H1 (cell line): ENCODE measurements around the gene ADCK1.
"Not testable (repeated sequence)": the region's sequence is repeated elsewhere in the genome, so short reads cannot be mapped to it uniquely, and the experiment has no call there.

Source experiments
- ATF2 ChIP-seq: IDR thresholded peaks from 2 replicates; pipeline ENCODE4 v1.6.1; 2012; ENCODE audit warnings: low read length, inconsistent platforms
- GABPA ChIP-seq: IDR thresholded peaks from 2 replicates; pipeline ENCODE4 v1.6.1; 2011; ENCODE audit warnings: mild to moderate bottlenecking, low read length, moderate library complexity, borderline replicate concordance; ENCODE audit not compliant: insufficient read depth
- POLR2A ChIP-seq, 2 experiments: IDR thresholded peaks; 1 replicate in 1 of 2; 2 replicates in 1 of 2; pipeline ENCODE4 v1.6.1; 2011; ENCODE audit warnings: low read depth in 2 of 2, low read length in 2 of 2, mild to moderate bottlenecking in 2 of 2; ENCODE audit errors: control extremely low read depth in 1 of 2
- SIN3A ChIP-seq, 2 experiments: IDR thresholded peaks in 1 of 2; conservative IDR thresholded peaks in 1 of 2; 2 replicates each; pipeline ENCODE4 v1.6.1; 2011 to 2012; ENCODE audit warnings: low read length in 2 of 2, improper control_type of control experiment in 1 of 2, low read depth in 1 of 2, mild to moderate bottlenecking in 1 of 2
- SIX5 ChIP-seq: IDR thresholded peaks from 2 replicates; pipeline ENCODE4 v1.6.1; 2011; ENCODE audit warnings: mild to moderate bottlenecking, low read depth, low read length
- SP1 ChIP-seq: IDR thresholded peaks from 2 replicates; pipeline ENCODE4 v1.6.1; 2011; ENCODE audit warnings: low read depth, low read length
- TCF12 ChIP-seq: IDR thresholded peaks from 2 replicates; pipeline ENCODE4 v1.6.1; 2011; ENCODE audit warnings: low read depth, mild to moderate bottlenecking, low read length
- YY1 ChIP-seq: IDR thresholded peaks from 2 replicates; pipeline ENCODE4 v1.6.1; 2011; ENCODE audit warnings: low read depth, mild to moderate bottlenecking, low read length
- TF ChIP-seq, protein P1 (sequence below), 3 experiments: IDR thresholded peaks; 1 replicate in 2 of 3; 2 replicates in 1 of 3; pipeline versions ENCODE4 v1.5.1 to v1.6.1; 2011; ENCODE audit warnings: low read length in 3 of 3, mild to moderate bottlenecking in 3 of 3, inconsistent platforms in 2 of 3, low read depth in 1 of 3, moderate library complexity in 1 of 3; ENCODE audit not compliant: insufficient read depth in 1 of 3; ENCODE audit errors: control extremely low read depth in 1 of 3
- TF ChIP-seq, protein P2 (sequence below): fragments of 300-600 bp; sonication (generic); IDR thresholded peaks from 2 replicates; pipeline ENCODE4 v1.7.1; 2012; ENCODE audit warnings: low read length, moderate library complexity, mild to moderate bottlenecking, inconsistent platforms; ENCODE audit not compliant: insufficient replicate concordance

- TF ChIP-seq, protein P1, sequence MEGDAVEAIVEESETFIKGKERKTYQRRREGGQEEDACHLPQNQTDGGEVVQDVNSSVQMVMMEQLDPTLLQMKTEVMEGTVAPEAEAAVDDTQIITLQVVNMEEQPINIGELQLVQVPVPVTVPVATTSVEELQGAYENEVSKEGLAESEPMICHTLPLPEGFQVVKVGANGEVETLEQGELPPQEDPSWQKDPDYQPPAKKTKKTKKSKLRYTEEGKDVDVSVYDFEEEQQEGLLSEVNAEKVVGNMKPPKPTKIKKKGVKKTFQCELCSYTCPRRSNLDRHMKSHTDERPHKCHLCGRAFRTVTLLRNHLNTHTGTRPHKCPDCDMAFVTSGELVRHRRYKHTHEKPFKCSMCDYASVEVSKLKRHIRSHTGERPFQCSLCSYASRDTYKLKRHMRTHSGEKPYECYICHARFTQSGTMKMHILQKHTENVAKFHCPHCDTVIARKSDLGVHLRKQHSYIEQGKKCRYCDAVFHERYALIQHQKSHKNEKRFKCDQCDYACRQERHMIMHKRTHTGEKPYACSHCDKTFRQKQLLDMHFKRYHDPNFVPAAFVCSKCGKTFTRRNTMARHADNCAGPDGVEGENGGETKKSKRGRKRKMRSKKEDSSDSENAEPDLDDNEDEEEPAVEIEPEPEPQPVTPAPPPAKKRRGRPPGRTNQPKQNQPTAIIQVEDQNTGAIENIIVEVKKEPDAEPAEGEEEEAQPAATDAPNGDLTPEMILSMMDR (IDR thresholded peaks at IDR 0.05; ENCODE audit: control extremely low read depth in 1 of 3, insufficient read depth in 1 of 3, low read depth in 1 of 3, low read length in 3 of 3), result not testable (repeated sequence)
- not testable (repeated sequence) for TF ChIP-seq SIN3A (conservative IDR thresholded peaks at IDR 0.05 in 1 of 2, IDR thresholded peaks at IDR 0.05 in 1 of 2; ENCODE audit: low read depth in 1 of 2, low read length in 2 of 2); ATF2; GABPA; TCF12; YY1; POLR2A (IDR thresholded peaks at IDR 0.05; ENCODE audit: control extremely low read depth in 1 of 2, low read depth in 2 of 2, low read length in 2 of 2); SIX5; SP1
- TF ChIP-seq, protein P2, sequence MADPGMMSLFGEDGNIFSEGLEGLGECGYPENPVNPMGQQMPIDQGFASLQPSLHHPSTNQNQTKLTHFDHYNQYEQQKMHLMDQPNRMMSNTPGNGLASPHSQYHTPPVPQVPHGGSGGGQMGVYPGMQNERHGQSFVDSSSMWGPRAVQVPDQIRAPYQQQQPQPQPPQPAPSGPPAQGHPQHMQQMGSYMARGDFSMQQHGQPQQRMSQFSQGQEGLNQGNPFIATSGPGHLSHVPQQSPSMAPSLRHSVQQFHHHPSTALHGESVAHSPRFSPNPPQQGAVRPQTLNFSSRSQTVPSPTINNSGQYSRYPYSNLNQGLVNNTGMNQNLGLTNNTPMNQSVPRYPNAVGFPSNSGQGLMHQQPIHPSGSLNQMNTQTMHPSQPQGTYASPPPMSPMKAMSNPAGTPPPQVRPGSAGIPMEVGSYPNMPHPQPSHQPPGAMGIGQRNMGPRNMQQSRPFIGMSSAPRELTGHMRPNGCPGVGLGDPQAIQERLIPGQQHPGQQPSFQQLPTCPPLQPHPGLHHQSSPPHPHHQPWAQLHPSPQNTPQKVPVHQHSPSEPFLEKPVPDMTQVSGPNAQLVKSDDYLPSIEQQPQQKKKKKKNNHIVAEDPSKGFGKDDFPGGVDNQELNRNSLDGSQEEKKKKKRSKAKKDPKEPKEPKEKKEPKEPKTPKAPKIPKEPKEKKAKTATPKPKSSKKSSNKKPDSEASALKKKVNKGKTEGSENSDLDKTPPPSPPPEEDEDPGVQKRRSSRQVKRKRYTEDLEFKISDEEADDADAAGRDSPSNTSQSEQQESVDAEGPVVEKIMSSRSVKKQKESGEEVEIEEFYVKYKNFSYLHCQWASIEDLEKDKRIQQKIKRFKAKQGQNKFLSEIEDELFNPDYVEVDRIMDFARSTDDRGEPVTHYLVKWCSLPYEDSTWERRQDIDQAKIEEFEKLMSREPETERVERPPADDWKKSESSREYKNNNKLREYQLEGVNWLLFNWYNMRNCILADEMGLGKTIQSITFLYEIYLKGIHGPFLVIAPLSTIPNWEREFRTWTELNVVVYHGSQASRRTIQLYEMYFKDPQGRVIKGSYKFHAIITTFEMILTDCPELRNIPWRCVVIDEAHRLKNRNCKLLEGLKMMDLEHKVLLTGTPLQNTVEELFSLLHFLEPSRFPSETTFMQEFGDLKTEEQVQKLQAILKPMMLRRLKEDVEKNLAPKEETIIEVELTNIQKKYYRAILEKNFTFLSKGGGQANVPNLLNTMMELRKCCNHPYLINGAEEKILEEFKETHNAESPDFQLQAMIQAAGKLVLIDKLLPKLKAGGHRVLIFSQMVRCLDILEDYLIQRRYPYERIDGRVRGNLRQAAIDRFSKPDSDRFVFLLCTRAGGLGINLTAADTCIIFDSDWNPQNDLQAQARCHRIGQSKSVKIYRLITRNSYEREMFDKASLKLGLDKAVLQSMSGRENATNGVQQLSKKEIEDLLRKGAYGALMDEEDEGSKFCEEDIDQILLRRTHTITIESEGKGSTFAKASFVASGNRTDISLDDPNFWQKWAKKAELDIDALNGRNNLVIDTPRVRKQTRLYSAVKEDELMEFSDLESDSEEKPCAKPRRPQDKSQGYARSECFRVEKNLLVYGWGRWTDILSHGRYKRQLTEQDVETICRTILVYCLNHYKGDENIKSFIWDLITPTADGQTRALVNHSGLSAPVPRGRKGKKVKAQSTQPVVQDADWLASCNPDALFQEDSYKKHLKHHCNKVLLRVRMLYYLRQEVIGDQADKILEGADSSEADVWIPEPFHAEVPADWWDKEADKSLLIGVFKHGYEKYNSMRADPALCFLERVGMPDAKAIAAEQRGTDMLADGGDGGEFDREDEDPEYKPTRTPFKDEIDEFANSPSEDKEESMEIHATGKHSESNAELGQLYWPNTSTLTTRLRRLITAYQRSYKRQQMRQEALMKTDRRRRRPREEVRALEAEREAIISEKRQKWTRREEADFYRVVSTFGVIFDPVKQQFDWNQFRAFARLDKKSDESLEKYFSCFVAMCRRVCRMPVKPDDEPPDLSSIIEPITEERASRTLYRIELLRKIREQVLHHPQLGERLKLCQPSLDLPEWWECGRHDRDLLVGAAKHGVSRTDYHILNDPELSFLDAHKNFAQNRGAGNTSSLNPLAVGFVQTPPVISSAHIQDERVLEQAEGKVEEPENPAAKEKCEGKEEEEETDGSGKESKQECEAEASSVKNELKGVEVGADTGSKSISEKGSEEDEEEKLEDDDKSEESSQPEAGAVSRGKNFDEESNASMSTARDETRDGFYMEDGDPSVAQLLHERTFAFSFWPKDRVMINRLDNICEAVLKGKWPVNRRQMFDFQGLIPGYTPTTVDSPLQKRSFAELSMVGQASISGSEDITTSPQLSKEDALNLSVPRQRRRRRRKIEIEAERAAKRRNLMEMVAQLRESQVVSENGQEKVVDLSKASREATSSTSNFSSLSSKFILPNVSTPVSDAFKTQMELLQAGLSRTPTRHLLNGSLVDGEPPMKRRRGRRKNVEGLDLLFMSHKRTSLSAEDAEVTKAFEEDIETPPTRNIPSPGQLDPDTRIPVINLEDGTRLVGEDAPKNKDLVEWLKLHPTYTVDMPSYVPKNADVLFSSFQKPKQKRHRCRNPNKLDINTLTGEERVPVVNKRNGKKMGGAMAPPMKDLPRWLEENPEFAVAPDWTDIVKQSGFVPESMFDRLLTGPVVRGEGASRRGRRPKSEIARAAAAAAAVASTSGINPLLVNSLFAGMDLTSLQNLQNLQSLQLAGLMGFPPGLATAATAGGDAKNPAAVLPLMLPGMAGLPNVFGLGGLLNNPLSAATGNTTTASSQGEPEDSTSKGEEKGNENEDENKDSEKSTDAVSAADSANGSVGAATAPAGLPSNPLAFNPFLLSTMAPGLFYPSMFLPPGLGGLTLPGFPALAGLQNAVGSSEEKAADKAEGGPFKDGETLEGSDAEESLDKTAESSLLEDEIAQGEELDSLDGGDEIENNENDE, result not testable (repeated sequence)
Observed at GRCh38 chr14:77799456-77799855, 453 bp upstream of the ADCK1 start.
